ENCODE results near the gene FLOT2. TPM values are rescaled to one million over a fixed set of nuclear protein-coding genes. Genes with fewer than 3 reads are reported as not detected.

The FLOT2 gene
- total and polyA plus RNA-seq, 11 donors = 52.7 to 139 (median 89.1) TPM

DNA sequence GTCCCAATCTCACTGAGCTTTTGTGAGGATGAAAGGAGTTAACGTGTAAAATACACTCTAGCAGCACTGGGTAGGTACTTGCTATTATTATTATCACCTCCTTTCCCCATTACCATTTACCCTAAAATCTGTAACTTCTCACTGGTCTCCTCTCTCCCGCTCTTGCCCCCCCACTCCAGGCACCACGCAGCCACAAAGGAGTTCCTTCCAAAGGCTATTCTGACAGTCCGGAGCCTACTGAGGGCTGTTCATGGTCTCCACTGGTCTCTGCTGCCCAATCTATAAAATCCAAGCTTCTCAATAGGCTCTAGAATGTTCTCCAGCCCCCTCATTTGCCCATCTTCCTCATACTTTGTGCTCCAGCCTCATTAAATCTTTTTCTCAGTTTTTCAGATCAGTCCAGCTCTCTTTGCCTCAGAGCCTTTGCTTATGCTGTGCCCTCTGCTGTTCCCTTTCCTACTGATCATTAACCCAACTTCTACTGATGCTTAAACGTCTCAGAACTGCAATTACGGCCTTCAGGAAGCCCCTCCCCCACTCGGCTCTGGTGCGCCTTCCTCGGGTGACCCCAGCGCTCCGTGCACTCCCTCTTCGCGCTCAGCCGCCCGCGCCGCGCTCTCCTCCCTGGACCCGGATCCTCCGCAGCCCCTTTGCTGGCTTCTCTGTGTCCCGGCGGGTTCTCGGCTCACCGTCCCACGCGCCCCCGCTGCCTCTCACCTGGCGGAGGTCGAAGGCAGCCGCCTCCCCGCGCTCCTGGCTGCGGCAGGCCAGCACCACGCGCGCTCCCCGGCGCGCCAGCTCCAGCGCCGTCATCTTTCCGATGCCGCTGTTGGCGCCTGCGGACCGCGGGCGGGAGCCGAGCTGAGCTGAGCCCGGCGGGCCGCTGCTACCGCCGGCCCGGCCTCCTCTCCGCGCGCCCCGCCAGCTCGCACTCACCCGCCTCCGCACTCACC is 4.6 kb upstream of the FLOT2 start:
- no peaks in the 10 kb centered on the region for H3K9me3 ChIP-seq
- intact Hi-C loops (cut with DNase I) = loop anchor here in 5 of 10 donors (5.0 kb wide), 3 partner anchors 45 to 140 kb away; no protein-coding TSS in a partner anchor
- H3K36me3 ChIP-seq = peaks cover 0 to 22% (median 15%) of the 10 kb centered on the region in 9 donors
- peak in 3 of 5 donors; percentile 35 to 54 (median 52) for DNase-seq
- TF ChIP-seq CTCF (IDR thresholded peaks at IDR 0.05) (no peak), POLR2A (IDR thresholded peaks at IDR 0.05) (no peak)
- ATAC-seq = peak in 3 of 4 donors; percentile 11 to 64 (median 27)
- H3K27me3 ChIP-seq = no peaks in the 10 kb centered on the region
- peak overlapping the region in 11 of 12 donors; percentile 58 to 86 (median 78) for H3K27ac ChIP-seq
- 5 to 8% (median 7%) methylated on average over 41 to 62 of the region's 62 CpGs for WGBS, 4 donors
- peaks cover 0 to 36% (median 19%) of the 10 kb centered on the region in 12 donors for H3K4me1 ChIP-seq
- H3K4me3 ChIP-seq = peak overlapping the region; percentile 51 to 96 (median 76)

- DNase-seq = no peak
- H3K27me3 ChIP-seq = no peaks in the 10 kb centered on the region
- H3K9me3 ChIP-seq = no peaks in the 10 kb centered on the region
- H3K36me3 ChIP-seq = peaks cover 0 to 12% (median 6%) of the 10 kb centered on the region in 9 donors
- peak overlapping the region in 1 of 12 donors; percentile 81 for H3K4me3 ChIP-seq
- no peak for TF ChIP-seq POLR2A (IDR thresholded peaks at IDR 0.05)
- no peak for TF ChIP-seq CTCF (IDR thresholded peaks at IDR 0.05)
- ATAC-seq = no peak
- 94 to 96% (median 95%) methylated on average over 14 to 24 of the region's 24 CpGs for WGBS, 4 donors
- peaks cover 0 to 44% (median 23%) of the 10 kb centered on the region in 12 donors for H3K4me1 ChIP-seq
- no peak overlapping the region for H3K27ac ChIP-seq
- intact Hi-C loops (cut with DNase I) = loop anchor here in 5 of 10 donors (5.0 kb wide), 3 partner anchors 46 to 139 kb away; no protein-coding TSS in a partner anchor
These were observed 3.6 kb upstream of the FLOT2 start for GRCh38 chr17:28900986-28901726.

GRCh38 chr17:28899212-28899815 is 1.8 kb upstream of the FLOT2 start:
- H3K4me3 ChIP-seq = no peak overlapping the region
- H3K4me1 ChIP-seq = peaks cover 0 to 57% (median 27%) of the 10 kb centered on the region in 12 donors
- DNase-seq (no peak), ATAC-seq (no peak)
- H3K27ac ChIP-seq = no peak overlapping the region
- no peaks in the 10 kb centered on the region for H3K27me3 ChIP-seq
- no peak for TF ChIP-seq POLR2A (IDR thresholded peaks at IDR 0.05)
- TF ChIP-seq CTCF (IDR thresholded peaks at IDR 0.05) = no peak
- 95 to 98% (median 98%) methylated on average over 5 of the region's 5 CpGs for WGBS, 4 donors
- intact Hi-C loops (cut with DNase I) = loop anchor here in 8 of 10 donors (5.0 to 10.0 kb wide), 7 partner anchors 42 to 137 kb away; partner anchors contain the start of genes FAM222B (in 2 of the 8), ERAL1 (in 1 of the 8) and PHF12 (in 1 of the 8)
- no peaks in the 10 kb centered on the region for H3K36me3 ChIP-seq
- no peaks in the 10 kb centered on the region for H3K9me3 ChIP-seq
